Heart right ventricle (tissue), 16 donors: ENCODE data around the gene THAP8. TPM values are rescaled to one million over a fixed set of nuclear protein-coding genes. Genes with fewer than 3 reads are reported as not detected.

Experiments used
- ATAC-seq, 8 donors: fragments of 200-7000 bp; cut with Tn5 transposase; one replicate each; pipeline ENCODE4 v1.9.1; 2020; ENCODE audit warnings: mild to moderate bottlenecking in 8 of 8, moderate library complexity in 8 of 8, moderate number of reproducible peaks in 1 of 8
- DNase-seq, 2 donors: peaks; one replicate each; pipeline ENCODE4 v3.0.0-alpha.2; 2020
- H3K27ac ChIP-seq, 10 donors: fragments of 200-600 bp; sonication (generic) in 2 of 10; one replicate each; pipeline versions ENCODE4 v1.5.0 to v1.8.0; 2020 to 2022; ENCODE audit warnings: mild to moderate bottlenecking in 3 of 10
- H3K27me3 ChIP-seq, 7 donors: fragments of 200-600 bp; one replicate each; pipeline ENCODE4 v1.8.0; 2021 to 2022; ENCODE audit warnings: mild to moderate bottlenecking in 2 of 7
- H3K36me3 ChIP-seq, 9 donors: fragments of 200-600 bp; sonication (generic) in 1 of 9; one replicate each; pipeline versions ENCODE4 v1.5.0 to v1.8.0; 2020 to 2022; ENCODE audit warnings: mild to moderate bottlenecking in 2 of 9
- H3K4me1 ChIP-seq, 9 donors: fragments of 200-600 bp; sonication (generic) in 1 of 9; one replicate each; pipeline versions ENCODE4 v1.5.0 to v1.8.0; 2020 to 2022; ENCODE audit warnings: mild to moderate bottlenecking in 4 of 9
- H3K4me3 ChIP-seq, 10 donors: fragments of 200-600 bp; sonication (generic) in 2 of 10; one replicate each; pipeline versions ENCODE4 v1.5.0 to v1.8.0; 2020 to 2022; ENCODE audit warnings: mild to moderate bottlenecking in 7 of 10, moderate library complexity in 2 of 10
- H3K9me3 ChIP-seq, 11 donors: fragments of 200-600 bp in 10 of 11; sonication (generic) in 2 of 11; one replicate each; pipeline versions ENCODE4 v1.5.0 to v1.8.0; 2013 to 2022; ENCODE audit warnings: mild to moderate bottlenecking in 2 of 11, control low read depth in 1 of 11, moderate library complexity in 1 of 11
- WGBS, 2 donors: extraction: QIAGEN DNeasy Blood & Tissue Kit; methylation state at CpG; one replicate each; pipeline ENCODE4 v1.1.7; 2013; ENCODE audit warnings: inconsistent platforms in 1 of 2; 5-methylcytosine and 5-hydroxymethylcytosine counted together
- intact Hi-C, 10 donors: fragments of 100-400 bp; cut with DNase I; formaldehyde crosslinking; loops; one replicate each; pipeline versions ENCODE4 v1.11.1 to v1.14.2; 2022
- polyA plus RNA-seq, 2 donors: library from polyadenylated mRNA; stranded (reverse); fragments of 200-250 nt; gene quantifications; one replicate each; pipeline ENCODE4 v1.2.3, GENCODE V29; 2013
- total RNA-seq, 10 donors: library from RNA; stranded (reverse); fragmentation: NEBNext Ultra II Directional in 3 of 10; extraction: Animal tissue kit (Norgen Biotek cat#: 25700) in 3 of 10; gene quantifications; one replicate each; pipeline versions ENCODE4 v1.2.1 to v1.2.4, GENCODE V29; 2021 to 2023
- TF ChIP-seq, protein P1 (sequence below), 9 donors: fragments of 200-600 bp; sonication (generic) in 2 of 9; IDR thresholded peaks; one replicate each; pipeline versions ENCODE4 v1.5.0 to v1.8.0; 2021 to 2022; ENCODE audit warnings: antibody characterized with exemption in 9 of 9, mild to moderate bottlenecking in 5 of 9, moderate library complexity in 1 of 9
- donor health status: Arrhythmogenic right ventricular cardiomyopathy.
- donor health status: ischemic (EF 13 %, LVEDD 7.1; RV severe dilation, severe dysfunction).
- donor health status: healthy with polysubstance abuse.
- donor health status: DM: no; HTN: yes; CAD: no.
- donor health status: DM: no; HTN: no; CAD: no.
- donor health status: ischemic (EF 25% LVEDD 6.9; RV normal size, moderate dysfunction).
- donor health status: ischemic (EF 25% LVEDD 5.7; RV mildly dilated, moderate dysfunction).
- donor health status: healthy.
- donor health status: DM: yes; HTN: yes; CAD: no.
- donor health status: Ischemic cardiomyopathy.
- donor health status: ischemic (EF 35%, LVEDD 5.7; RV mildly dilated, moderate dysfunction).
- donor health status: nonischemic (EF 11% LVEDD 7.7; RV severe dilation, severe dysfunction).
- donor health status: DM: yes; HTN: yes; CAD: no.
- donor health status: PGD.
- donor health status: ischemic (EF 29% LVEDD 5.4; RV normal size, mild dysfunction).
- donor health status: nonischemic (EF 23%, LVEDD 6.1; RV moderate dilation, normal function).

THAP8 gene
- total and polyA plus RNA-seq, 12 donors = 2.7 to 7.7 (median 4.5) TPM

DNA sequence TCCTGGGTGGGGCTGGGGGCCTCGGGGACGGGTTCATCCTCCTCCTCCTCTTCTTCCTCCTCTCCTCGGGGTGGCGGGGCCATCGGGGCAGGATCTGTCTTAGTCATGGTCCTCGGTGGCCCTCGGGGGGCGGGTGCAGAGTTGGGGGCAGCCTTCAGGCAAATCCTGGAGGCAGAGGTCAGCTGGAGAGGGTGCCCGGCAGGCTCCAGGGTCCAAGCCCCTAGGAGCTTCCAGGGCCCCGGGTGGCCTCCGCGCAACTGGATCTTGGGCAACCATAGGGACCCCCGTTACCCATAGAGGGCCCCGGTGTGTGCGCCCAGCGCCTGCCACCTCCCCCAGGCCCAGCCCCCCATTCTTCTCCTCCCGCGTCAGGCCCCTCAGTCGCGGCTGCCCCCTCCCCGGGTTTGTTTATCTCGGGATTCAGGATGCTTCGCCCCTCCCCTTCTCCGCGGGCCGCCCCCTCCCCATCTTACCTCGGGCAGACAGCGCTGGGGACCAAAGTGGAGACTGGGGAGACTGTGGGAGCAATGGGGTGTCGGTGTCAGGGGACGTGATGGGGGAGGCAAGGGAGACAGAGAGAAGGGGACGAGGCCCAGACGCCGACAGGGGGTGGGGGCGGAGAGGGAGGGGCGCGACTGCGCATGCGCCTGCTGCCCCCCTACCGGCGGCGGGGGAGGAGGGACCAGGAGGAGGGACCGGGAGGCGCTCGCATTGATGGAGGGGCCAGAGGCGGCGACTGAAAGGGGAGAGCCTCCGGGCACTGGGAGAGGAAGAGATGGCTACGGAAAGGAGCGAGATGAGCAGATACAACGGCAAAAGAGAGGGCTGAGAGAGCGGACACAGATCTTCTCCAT is 21.6 kb downstream of the THAP8 start, which contains the start of gene CLIP3:
Gene CLIP3 (minus strand): TSS at position 623 of the 854 bp plus-strand sequence. CDS start 516 bp downstream, at position 107.
- peak; percentile 70 to 75 for DNase-seq
- 4 to 5% methylated on average over 49 to 51 of the region's 51 CpGs for WGBS, 2 donors
- ATAC-seq = peak; percentile 78 to 91 (median 85)
- Histone ChIP-seq H3K4me3 (peak within 1 kb of the TSS; percentile 38 to 65 (median 52)), H3K27ac (peak within 1 kb of the TSS in 6 of 10 donors; percentile 21 to 62 (median 33)), H3K36me3 (peaks cover 0 to 12% (median 0%) of the 10 kb centered on the region in 9 donors), H3K9me3 (no peaks in the 10 kb centered on the region), H3K27me3 (peaks cover 0 to 11% (median 0%) of the 10 kb centered on the region in 7 donors), H3K4me1 (peaks cover 0 to 16% (median 10%) of the 10 kb centered on the region in 9 donors)
- intact Hi-C loops = no loop called here
- TF ChIP-seq, protein P1, sequence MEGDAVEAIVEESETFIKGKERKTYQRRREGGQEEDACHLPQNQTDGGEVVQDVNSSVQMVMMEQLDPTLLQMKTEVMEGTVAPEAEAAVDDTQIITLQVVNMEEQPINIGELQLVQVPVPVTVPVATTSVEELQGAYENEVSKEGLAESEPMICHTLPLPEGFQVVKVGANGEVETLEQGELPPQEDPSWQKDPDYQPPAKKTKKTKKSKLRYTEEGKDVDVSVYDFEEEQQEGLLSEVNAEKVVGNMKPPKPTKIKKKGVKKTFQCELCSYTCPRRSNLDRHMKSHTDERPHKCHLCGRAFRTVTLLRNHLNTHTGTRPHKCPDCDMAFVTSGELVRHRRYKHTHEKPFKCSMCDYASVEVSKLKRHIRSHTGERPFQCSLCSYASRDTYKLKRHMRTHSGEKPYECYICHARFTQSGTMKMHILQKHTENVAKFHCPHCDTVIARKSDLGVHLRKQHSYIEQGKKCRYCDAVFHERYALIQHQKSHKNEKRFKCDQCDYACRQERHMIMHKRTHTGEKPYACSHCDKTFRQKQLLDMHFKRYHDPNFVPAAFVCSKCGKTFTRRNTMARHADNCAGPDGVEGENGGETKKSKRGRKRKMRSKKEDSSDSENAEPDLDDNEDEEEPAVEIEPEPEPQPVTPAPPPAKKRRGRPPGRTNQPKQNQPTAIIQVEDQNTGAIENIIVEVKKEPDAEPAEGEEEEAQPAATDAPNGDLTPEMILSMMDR (IDR thresholded peaks at IDR 0.05) = peak in 2 of 9 donors; percentile 10 to 17

DNA sequence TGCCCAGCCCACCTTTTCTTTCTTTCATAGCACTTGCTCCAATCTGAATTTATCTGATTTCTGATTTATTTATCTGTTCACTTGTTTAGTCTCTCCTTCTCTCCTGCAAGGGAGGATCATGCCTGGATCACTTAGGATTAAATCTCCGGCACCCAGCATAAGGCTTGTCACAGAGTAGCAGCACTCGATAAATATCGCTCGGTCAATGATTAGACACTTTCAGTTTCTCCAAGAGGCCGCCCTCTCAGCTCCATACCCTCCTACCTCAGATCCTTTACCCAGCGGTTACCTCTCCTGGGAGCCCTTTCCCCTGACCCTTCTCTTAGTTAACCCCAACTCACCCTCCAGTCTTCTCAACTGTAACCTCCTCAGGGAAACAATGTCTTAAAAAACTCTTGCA is 22.8 kb downstream of the THAP8 start:
- TF ChIP-seq, protein P1 (IDR thresholded peaks at IDR 0.05) = no peak
- ATAC-seq = no peak
- Histone ChIP-seq H3K27ac (no peak overlapping the region), H3K36me3 (peaks cover 0 to 17% (median 0%) of the 10 kb centered on the region in 9 donors), H3K4me1 (peaks cover 0 to 16% (median 10%) of the 10 kb centered on the region in 9 donors), H3K4me3 (no peak overlapping the region), H3K27me3 (peaks cover 0 to 11% (median 0%) of the 10 kb centered on the region in 7 donors), H3K9me3 (no peaks in the 10 kb centered on the region)
- 95 to 96% methylated on average over 6 of the region's 6 CpGs for WGBS, 2 donors
- intact Hi-C loops = no loop called here
- DNase-seq = no peak

GRCh38 chr19:36030264-36031148 is 23.6 kb downstream of the THAP8 start:
- Histone ChIP-seq H3K27ac (no peak overlapping the region), H3K4me1 (peaks cover 0 to 16% (median 10%) of the 10 kb centered on the region in 9 donors), H3K27me3 (peaks cover 0 to 11% (median 0%) of the 10 kb centered on the region in 7 donors), H3K4me3 (no peak overlapping the region), H3K36me3 (peaks cover 0 to 24% (median 0%) of the 10 kb centered on the region in 9 donors), H3K9me3 (no peaks in the 10 kb centered on the region)
- intact Hi-C loops = no loop called here
- DNase-seq (no peak), ATAC-seq (no peak)
- WGBS, 2 donors = 88 to 91% methylated on average over 8 of the region's 8 CpGs
- TF ChIP-seq, protein P1 (IDR thresholded peaks at IDR 0.05) = no peak
